GM19395 (cell line): ENCODE results near the gene GTPBP1.

Experiments used
- ATAC-seq: cut with Tn5 transposase; IDR thresholded peaks from one replicate; pipeline ENCODE4 v1.9.1; 2021; ENCODE audit warnings: mild to moderate bottlenecking, moderate library complexity; ENCODE audit not compliant: unreplicated experiment

Gene GTPBP1

DNA sequence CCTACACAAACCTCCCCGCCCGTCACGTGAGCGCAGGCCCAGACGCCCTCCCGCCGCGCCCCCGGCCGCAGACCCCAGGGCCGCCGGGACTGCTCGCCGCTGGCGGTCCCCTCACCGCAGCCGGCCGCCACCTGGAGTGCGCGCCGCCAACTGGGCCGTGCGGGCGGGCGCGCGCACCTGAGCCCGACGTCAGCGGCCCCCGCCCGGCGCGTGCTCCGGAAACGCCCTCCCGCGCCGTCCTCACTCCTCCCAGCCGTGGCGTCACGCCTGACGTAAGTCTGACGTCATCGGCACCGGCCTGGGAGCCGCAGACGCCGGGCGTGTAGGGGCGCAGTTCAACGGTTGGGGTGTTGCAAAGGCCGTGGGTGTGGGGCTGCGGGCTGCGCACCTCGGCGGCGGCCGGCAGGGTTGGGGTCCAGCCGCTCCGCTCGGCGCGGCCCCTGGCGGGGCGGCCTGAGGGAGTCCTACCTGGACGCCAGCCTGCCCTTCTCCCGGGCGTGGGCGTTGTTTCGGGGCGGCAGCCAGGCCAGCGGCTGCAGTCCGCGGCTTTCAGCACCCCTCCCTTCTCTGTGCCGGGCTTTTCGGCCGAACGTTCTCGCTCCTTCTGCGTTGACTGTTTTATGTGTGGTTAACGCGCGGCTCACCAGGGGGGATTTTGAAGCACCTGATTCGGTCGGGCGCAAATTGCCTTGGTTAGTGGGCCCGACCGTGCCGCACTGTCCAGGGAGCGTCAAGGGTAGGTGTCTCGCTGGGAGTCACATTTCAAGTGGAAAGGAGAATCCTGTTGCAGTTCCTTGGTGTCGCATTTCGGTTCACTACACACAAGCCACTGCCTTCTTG, 4.7 kb upstream of the GTPBP1 start, which contains the start of gene JOSD1:
JOSD1 (minus strand) TSS at position 155 of the 840 bp plus-strand sequence. CDS start 956 bp downstream, outside the sequence.
- peak; percentile 32 for ATAC-seq

- ATAC-seq = no peak
Observed at GRCh38 chr22:38704654-38705234, 1.0 kb upstream of the GTPBP1 start.

- ATAC-seq = no peak
Observed at GRCh38 chr22:38706101-38706900, 557 bp downstream of the GTPBP1 start.

GRCh38 chr22:38706901-38707195, 1.1 kb downstream of the GTPBP1 start:
- ATAC-seq = no peak

DNA sequence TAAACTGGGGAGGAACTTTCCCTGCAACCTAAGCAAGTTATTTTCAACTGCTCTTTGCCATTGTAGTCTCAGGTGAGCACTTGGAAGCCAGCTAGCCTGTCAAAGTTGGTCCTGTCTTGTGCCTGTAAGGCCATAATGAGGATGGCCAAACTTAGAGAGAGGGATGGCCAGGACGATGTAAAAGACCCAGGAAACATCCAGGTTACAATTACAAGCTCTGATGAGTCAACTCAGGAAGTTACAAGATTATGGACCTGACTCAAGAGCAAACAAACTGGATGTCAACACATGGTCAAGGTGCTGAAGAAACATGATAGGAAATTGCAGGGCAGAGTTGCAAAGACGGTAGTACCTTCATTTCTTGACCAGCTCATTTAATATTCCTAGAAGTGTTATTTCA, 1.6 kb downstream of the GTPBP1 start:
- ATAC-seq = no peak

DNA sequence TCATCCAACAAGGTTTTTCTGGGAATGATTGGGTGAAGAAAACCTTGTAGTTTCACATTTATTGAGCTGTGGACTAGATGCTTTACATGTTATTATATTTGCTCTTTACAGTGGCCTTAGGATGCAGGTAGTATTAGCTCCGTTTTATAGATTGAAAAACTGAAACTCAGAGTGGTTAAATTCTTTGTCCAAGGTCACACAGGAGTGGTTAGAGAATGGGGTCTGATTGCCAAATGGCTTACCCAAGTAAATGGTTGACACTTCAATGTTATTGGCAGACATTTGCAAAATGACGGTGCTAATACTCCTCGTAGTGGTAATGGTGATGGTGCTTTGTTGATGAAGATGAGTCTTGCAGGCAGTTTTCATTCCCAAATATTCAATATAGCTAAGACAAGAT, 2.2 kb downstream of the GTPBP1 start:
- no peak for ATAC-seq

DNA sequence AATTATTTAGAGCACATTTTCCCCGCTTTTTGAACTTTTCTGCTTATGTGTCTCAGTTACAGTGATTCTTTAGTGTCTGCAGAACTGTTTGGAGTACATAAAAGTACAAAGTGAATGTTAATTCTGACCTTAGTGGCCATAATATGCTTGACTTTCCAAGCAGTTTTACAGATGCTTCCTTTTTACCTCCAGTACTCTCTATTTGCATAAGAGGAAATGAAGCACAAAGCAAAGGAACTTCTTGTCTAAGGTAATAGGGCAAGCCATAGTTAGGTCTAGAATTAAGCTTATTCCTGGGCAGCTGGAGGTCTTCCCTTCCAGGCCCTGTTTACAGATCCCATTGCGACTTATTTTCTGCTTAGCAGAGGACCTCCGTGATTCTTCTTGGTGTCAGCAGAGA, 3.6 kb downstream of the GTPBP1 start:
- ATAC-seq = no peak

- ATAC-seq = no peak
Observed at GRCh38 chr22:38710351-38710750, 4.6 kb downstream of the GTPBP1 start.

GRCh38 chr22:38710866-38711265, 5.1 kb downstream of the GTPBP1 start:
- ATAC-seq = no peak

- no peak for ATAC-seq
Observed at GRCh38 chr22:38712486-38713207, 6.9 kb downstream of the GTPBP1 start.

DNA sequence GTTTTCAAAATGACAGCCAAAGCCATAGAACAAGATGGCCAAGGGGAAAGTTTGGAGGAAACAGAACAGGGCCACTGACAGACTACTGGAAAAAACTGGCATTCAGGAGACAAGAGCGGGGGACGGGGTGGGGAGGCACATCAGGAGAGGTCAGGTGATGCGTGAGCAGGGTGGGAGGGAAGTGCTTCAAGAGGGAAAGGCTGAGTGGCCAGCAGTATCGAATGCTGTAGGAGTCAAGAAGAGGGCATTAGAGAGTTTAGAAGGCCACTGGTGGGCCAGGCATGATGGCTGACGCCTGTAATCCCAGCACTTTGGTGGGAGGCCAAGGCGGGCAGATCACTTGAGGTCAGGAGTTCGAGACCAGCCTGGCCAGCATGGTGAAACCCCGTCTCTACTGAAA, 8.2 kb downstream of the GTPBP1 start:
- no peak for ATAC-seq

DNA sequence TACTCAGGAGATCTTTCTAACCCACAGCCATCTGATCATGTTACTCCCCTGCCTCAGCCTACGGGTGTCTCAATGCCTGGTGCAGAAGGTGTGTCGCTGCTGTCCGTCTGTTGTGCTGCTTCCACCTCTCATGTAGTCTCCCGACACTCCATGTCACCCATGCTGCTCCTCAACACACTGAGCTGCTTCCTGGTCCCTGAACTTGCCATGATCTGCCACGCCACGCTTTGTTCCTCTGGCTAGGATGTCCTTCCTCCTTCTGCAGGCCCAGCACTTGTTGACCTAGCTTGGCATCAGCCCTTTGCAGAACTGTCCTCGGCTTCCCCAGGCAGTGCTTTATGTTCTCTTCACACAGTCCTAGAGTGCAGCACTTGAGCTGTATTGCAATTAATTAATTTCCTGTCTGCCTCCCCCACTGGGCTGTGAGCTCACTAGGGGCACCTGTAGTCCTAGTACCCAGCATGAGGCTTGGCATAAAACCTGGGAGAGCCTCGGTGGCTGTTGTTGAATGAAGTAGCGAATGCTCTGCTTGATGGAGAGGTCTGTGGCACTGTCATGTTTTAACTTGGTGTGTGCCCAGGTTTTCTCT, 9.5 kb downstream of the GTPBP1 start:
- no peak for ATAC-seq

- no peak for ATAC-seq
Observed at GRCh38 chr22:38715852-38716251, 10.1 kb downstream of the GTPBP1 start.

DNA sequence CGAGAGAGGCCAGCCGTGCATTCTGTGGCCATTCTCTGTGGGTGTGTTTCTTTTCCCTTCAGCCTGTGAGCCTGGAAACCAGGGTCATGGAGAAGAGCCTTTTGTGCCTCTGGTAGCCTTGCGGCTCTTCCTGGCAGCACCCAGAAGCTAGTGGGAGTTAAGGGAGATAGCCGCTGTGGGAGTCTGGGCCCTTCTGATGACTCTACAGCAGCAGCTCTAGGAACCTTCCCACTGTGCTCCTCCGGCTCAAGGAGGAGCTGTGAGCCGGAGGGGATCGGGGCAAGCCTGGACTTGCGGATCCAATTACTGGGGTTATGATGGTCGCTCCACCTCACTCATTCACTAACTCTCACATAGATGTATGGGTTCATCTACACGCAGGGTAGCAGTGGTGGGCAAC, 10.5 kb downstream of the GTPBP1 start:
- ATAC-seq = no peak

DNA sequence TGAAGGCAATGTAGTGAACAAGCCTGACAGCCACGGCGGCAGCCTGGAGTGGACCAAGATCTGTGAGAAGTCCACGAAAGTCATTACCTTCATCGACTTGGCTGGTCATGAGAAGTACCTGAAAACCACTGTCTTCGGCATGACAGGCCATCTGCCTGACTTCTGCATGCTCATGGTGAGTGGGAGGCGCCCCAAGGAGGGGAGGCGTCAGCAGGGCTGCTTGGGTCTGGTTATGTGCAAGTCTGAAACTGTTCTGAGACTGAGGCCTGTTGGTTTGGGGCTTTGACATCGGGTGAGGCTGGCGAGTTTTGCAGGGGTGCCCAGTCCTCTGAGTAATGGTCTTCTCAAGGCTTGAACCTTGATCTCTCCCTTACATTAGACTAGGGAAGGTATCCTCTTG, 11.1 kb downstream of the GTPBP1 start:
- no peak for ATAC-seq

- ATAC-seq = no peak
Observed at GRCh38 chr22:38717244-38717643, 11.5 kb downstream of the GTPBP1 start.

DNA sequence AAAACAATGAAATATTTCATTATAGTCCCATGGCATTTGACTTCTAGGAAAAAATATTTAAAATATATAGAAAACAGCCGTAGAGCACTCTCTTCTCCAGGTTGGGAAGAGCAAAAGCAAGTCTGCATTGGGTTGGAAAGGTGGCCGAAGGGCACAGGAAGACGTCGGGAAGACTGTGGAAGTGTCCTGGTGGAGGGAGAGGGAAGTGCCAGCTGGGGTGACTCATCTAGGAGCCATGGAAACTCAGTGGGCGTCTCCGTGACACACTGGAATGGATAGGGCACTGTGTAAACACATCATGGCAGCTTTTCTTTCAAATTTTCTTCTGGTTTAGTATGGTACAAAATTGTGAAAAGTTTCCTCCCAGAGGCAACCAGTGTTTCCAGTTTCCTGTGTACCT, 12.7 kb downstream of the GTPBP1 start:
- no peak for ATAC-seq

- ATAC-seq = no peak
Observed at GRCh38 chr22:38719196-38719595, 13.5 kb downstream of the GTPBP1 start.

DNA sequence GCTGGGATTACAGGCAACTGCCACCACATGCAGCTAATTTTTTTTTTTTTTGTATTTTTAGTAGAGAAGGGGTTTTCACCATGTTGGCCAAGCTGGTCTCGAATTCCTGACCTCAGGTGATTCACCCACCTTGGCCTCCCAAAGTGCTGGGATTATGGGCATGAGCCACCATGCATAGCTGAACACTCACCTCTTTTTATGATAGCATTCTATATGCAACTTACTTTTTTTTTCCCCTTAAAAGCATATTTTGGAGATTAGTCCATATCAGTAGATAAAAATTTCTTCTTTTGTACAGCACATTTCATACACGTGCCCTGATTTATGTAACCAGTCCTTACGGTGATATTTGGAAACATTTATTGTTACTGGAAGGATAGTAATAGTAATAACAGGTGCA, 14.6 kb downstream of the GTPBP1 start:
- ATAC-seq = no peak

- no peak for ATAC-seq
Observed at GRCh38 chr22:38721551-38721950, 15.8 kb downstream of the GTPBP1 start.

DNA sequence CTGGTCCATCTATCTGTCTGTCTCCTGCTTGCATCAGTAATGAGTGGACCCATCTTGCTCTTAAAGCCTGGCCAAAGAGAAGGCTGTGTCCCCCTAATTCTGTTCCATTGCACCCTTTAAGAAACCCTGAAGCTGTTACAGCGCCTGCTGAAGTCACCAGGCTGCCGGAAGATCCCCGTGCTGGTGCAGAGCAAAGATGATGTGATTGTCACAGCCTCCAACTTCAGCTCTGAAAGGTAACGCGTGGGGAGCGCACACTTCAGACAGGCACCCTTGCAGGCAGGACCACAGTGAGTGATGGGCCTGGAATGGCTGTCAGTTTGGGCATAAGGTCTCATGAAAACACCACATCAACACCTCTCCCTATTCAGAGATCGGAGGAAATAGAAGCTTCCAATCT, 18.4 kb downstream of the GTPBP1 start:
- ATAC-seq = no peak
